Measurements from ENCODE around the gene ACTL7A.

The ACTL7A gene

GRCh38 chr9:108851138-108851537, 10.9 kb upstream of the ACTL7A start:
- DNase-seq = no peak

GRCh38 chr9:108852079-108852478, 10.0 kb upstream of the ACTL7A start:
- DNase-seq = no peak

- DNase-seq = no peak
Measured at GRCh38 chr9:108854094-108854493, 8.0 kb upstream of the ACTL7A start.

GRCh38 chr9:108854641-108855528, 7.2 kb upstream of the ACTL7A start:
- no peak for DNase-seq

GRCh38 chr9:108855529-108855886, 6.6 kb upstream of the ACTL7A start:
- DNase-seq = no peak

GRCh38 chr9:108855888-108856287, 6.2 kb upstream of the ACTL7A start, which contains the start of gene ACTL7B:
TSS of gene ACTL7B (minus strand) at chr9:108855986. CDS start at chr9:108855930, 56 bp downstream.
- no peak for DNase-seq

- DNase-seq = no peak
Measured at GRCh38 chr9:108857572-108857971, 4.5 kb upstream of the ACTL7A start.

GRCh38 chr9:108859459-108860114, 2.5 kb upstream of the ACTL7A start:
- DNase-seq = no peak

GRCh38 chr9:108860354-108860753, 1.7 kb upstream of the ACTL7A start:
- DNase-seq = no peak

- no peak for DNase-seq
Measured at GRCh38 chr9:108860764-108861163, 1.3 kb upstream of the ACTL7A start.

GRCh38 chr9:108861464-108861863, 602 bp upstream of the ACTL7A start:
- no peak for DNase-seq

- no peak for DNase-seq
Measured at GRCh38 chr9:108863891-108864290, 1.8 kb downstream of the ACTL7A start.

GRCh38 chr9:108864446-108864845, 2.4 kb downstream of the ACTL7A start:
- DNase-seq = no peak

GRCh38 chr9:108865037-108865436, 3.0 kb downstream of the ACTL7A start:
- DNase-seq = no peak

GRCh38 chr9:108866001-108866420, 3.9 kb downstream of the ACTL7A start:
- DNase-seq = no peak

GRCh38 chr9:108867116-108867515, 5.0 kb downstream of the ACTL7A start:
- DNase-seq = no peak

- no peak for DNase-seq
Measured at GRCh38 chr9:108867829-108868228, 5.8 kb downstream of the ACTL7A start.

- DNase-seq = no peak
Measured at GRCh38 chr9:108869092-108869725, 7.1 kb downstream of the ACTL7A start.

- no peak for DNase-seq
Measured at GRCh38 chr9:108874058-108874788, 12.2 kb downstream of the ACTL7A start.

GRCh38 chr9:108876425-108876824, 14.4 kb downstream of the ACTL7A start:
- DNase-seq = no peak

GRCh38 chr9:108877524-108877923, 15.5 kb downstream of the ACTL7A start:
- DNase-seq = no peak

- no peak for DNase-seq
Measured at GRCh38 chr9:108880738-108881316, 18.8 kb downstream of the ACTL7A start.
